ENCODE data around the gene ANO8.
A peak's percentile ranks its signal among the peaks of the same experiment; 100 is the strongest.
"Not testable (repeated sequence)": the region's sequence is repeated elsewhere in the genome, so short reads cannot be mapped to it uniquely, and the experiment has no call there.

ANO8 gene

GRCh38 chr19:17292301-17293074, 42.2 kb downstream of the ANO8 start:
- DNase-seq (ENCODE audit: low spot score): peak; percentile 54

- no peak for DNase-seq (ENCODE audit: low spot score)
Observed at GRCh38 chr19:17289489-17289888, 45.2 kb downstream of the ANO8 start.

- DNase-seq (ENCODE audit: low spot score): no peak
Observed at GRCh38 chr19:17286752-17287151, 47.9 kb downstream of the ANO8 start.

- no peak for DNase-seq (ENCODE audit: low spot score)
Observed at GRCh38 chr19:17286263-17286662, 48.4 kb downstream of the ANO8 start.

- no peak for DNase-seq (ENCODE audit: low spot score)
Observed at GRCh38 chr19:17285415-17286135, 49.1 kb downstream of the ANO8 start.

- DNase-seq (ENCODE audit: low spot score): no peak
Observed at GRCh38 chr19:17283504-17283996, 51.1 kb downstream of the ANO8 start.

- DNase-seq (ENCODE audit: low spot score): peak; percentile 50
Observed at GRCh38 chr19:17282488-17283125, 52.0 kb downstream of the ANO8 start.

GRCh38 chr19:17281391-17282304, 53.0 kb downstream of the ANO8 start, which contains the start of gene ANKLE1:
Gene ANKLE1 (plus strand): TSS chr19:17281901. CDS start chr19:17281921, 20 bp downstream.
- no peak for DNase-seq (ENCODE audit: low spot score)

GRCh38 chr19:17279436-17279835, 55.2 kb downstream of the ANO8 start:
- DNase-seq (ENCODE audit: low spot score): no peak

- no peak for DNase-seq (ENCODE audit: low spot score)
Observed at GRCh38 chr19:17275441-17276175, 59.0 kb downstream of the ANO8 start.

GRCh38 chr19:17274892-17275291, 59.8 kb downstream of the ANO8 start:
- DNase-seq (ENCODE audit: low spot score): not testable (repeated sequence)

Measured in globus pallidus (tissue), 1 donor.